Fibroblast of pulmonary artery (primary cell): Measurements from ENCODE around the gene DLL3.

Experiments used
- DNase-seq: peaks from one replicate; pipeline ENCODE4 v3.0.0-alpha.2; 2010; ENCODE audit warnings: low read depth
- H3K4me3 ChIP-seq: replicated peaks from 2 replicates; pipeline ENCODE4 v1.5.1; 2011; ENCODE audit warnings: low read depth, mild to moderate bottlenecking, control low read depth, low read length, moderate library complexity
- TF ChIP-seq, protein P1 (sequence below): IDR thresholded peaks from 2 replicates; pipeline ENCODE4 v1.5.1; 2011; ENCODE audit warnings: mild to moderate bottlenecking, control low read depth, low read length, inconsistent platforms; ENCODE audit errors: missing control alignments

Gene DLL3

DNA sequence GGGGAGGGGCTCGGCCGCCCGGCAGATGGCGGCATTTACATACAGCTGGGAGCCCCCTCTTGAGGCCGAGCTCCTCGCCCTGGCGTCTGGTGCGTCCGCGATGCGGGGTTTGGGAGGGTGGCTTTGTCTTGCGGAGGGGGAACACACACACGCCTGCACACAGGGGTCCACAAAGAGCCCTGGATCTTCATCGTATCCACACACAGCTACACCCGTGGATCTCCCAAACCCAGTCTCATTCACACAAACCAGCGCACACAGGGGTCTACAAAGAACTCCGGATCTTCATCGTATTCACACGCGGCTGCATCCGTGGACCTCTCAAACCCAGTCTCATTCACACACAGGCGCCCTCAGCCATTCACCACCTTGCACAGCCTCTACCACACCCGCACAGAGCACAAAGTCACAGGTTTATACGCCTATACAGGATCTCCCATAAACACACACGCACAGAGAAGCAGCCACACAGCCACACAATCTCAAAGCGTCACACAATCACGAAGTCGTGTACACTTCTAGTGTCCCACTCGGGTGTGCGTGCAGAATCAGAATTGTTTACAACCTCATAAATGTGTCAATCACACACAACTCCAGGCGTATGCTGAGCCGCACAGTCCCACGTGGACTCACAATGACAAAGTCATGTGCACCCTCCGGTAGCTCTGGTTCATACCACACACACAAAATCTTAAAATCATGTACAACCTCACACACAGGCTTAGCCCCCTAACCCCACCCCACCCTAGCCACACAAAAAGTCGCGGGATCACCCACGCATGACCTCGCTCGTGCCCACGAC is 550 bp upstream of the DLL3 start:
- DNase-seq, result peak; percentile 29
- TF ChIP-seq, protein P1, sequence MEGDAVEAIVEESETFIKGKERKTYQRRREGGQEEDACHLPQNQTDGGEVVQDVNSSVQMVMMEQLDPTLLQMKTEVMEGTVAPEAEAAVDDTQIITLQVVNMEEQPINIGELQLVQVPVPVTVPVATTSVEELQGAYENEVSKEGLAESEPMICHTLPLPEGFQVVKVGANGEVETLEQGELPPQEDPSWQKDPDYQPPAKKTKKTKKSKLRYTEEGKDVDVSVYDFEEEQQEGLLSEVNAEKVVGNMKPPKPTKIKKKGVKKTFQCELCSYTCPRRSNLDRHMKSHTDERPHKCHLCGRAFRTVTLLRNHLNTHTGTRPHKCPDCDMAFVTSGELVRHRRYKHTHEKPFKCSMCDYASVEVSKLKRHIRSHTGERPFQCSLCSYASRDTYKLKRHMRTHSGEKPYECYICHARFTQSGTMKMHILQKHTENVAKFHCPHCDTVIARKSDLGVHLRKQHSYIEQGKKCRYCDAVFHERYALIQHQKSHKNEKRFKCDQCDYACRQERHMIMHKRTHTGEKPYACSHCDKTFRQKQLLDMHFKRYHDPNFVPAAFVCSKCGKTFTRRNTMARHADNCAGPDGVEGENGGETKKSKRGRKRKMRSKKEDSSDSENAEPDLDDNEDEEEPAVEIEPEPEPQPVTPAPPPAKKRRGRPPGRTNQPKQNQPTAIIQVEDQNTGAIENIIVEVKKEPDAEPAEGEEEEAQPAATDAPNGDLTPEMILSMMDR, result peak; percentile 23
- peak overlapping the region; percentile 27 for H3K4me3 ChIP-seq

- TF ChIP-seq, protein P1, result no peak
- H3K4me3 ChIP-seq, result no peak overlapping the region
- DNase-seq, result no peak
These were observed 1.2 kb downstream of the DLL3 start for GRCh38 chr19:39499932-39500331.

GRCh38 chr19:39500543-39500942 is 1.8 kb downstream of the DLL3 start:
- DNase-seq, result no peak
- no peak overlapping the region for H3K4me3 ChIP-seq
- TF ChIP-seq, protein P1, result no peak

GRCh38 chr19:39501340-39501739 is 2.6 kb downstream of the DLL3 start:
- TF ChIP-seq, protein P1, result no peak
- no peak overlapping the region for H3K4me3 ChIP-seq
- no peak for DNase-seq

DNA sequence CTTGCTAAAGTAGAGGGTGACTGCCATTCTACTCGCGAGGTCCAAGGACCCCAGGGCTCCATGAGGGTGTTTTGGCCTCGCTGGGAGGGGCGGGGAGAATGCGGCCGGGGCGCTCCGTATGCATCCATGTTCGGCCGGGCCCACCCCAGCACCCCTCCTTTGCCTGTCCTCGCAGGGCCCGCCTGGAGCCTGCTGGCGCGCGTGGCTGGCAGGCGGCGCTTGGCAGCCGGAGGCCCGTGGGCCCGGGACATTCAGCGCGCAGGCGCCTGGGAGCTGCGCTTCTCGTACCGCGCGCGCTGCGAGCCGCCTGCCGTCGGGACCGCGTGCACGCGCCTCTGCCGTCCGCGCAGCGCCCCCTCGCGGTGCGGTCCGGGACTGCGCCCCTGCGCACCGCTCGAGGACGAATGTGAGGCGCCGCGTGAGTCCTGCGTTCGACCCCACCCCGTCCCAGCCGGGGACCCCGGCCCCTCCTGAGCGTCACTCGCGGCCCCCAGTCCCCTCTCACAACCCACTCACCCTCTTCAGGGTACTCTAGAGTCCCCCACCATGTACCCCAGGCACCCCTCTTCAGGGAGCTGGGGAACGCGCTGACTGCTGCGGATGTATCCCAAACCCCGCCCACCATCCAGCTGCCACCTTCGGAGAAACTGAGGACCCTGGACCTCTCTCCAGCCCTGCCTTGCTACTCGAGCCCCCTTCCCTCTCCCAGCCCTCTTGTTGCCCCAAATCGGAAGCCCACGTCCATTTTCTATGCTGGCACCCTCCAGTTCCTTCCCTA is 4.1 kb downstream of the DLL3 start:
- TF ChIP-seq, protein P1, result peak; percentile 10
- peak; percentile 77 for DNase-seq
- H3K4me3 ChIP-seq, result no peak overlapping the region

GRCh38 chr19:39506598-39506943 is 7.8 kb downstream of the DLL3 start:
- H3K4me3 ChIP-seq, result no peak overlapping the region
- no peak for DNase-seq
- TF ChIP-seq, protein P1, result no peak
